ENCODE measurements around the gene TMEM44.

DNA sequence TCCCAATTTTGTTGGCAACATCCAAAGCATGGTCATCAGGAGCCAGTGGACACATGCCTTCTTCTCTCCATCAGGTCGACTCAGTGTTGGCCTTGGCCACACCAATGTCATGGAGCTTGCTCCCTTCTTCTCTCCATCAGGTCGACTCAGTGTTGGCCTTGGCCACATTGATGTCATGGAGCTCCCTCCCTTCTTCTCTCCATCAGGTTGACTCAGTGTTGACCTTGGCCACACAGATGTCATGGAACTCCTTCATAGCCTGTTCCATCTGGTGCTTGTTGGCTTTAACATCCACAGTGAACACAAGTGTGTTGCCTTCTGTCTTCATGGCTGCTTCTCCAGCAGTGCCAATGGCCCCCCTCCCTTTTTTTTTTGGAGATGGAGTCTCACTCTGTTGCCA lies 70.2 kb downstream of the TMEM44 start:
- no peak for TF ChIP-seq JUN (CRISPR knock-in tag; IDR thresholded peaks at IDR 0.05)
- TF ChIP-seq CREM (CRISPR knock-in tag; IDR thresholded peaks at IDR 0.05), result no peak
- TF ChIP-seq SP1 (CRISPR knock-in tag; conservative IDR thresholded peaks at IDR 0.05), result no peak
- TF ChIP-seq, protein P1, sequence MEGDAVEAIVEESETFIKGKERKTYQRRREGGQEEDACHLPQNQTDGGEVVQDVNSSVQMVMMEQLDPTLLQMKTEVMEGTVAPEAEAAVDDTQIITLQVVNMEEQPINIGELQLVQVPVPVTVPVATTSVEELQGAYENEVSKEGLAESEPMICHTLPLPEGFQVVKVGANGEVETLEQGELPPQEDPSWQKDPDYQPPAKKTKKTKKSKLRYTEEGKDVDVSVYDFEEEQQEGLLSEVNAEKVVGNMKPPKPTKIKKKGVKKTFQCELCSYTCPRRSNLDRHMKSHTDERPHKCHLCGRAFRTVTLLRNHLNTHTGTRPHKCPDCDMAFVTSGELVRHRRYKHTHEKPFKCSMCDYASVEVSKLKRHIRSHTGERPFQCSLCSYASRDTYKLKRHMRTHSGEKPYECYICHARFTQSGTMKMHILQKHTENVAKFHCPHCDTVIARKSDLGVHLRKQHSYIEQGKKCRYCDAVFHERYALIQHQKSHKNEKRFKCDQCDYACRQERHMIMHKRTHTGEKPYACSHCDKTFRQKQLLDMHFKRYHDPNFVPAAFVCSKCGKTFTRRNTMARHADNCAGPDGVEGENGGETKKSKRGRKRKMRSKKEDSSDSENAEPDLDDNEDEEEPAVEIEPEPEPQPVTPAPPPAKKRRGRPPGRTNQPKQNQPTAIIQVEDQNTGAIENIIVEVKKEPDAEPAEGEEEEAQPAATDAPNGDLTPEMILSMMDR (IDR thresholded peaks at IDR 0.05), result no peak
- TF ChIP-seq, protein P2, sequence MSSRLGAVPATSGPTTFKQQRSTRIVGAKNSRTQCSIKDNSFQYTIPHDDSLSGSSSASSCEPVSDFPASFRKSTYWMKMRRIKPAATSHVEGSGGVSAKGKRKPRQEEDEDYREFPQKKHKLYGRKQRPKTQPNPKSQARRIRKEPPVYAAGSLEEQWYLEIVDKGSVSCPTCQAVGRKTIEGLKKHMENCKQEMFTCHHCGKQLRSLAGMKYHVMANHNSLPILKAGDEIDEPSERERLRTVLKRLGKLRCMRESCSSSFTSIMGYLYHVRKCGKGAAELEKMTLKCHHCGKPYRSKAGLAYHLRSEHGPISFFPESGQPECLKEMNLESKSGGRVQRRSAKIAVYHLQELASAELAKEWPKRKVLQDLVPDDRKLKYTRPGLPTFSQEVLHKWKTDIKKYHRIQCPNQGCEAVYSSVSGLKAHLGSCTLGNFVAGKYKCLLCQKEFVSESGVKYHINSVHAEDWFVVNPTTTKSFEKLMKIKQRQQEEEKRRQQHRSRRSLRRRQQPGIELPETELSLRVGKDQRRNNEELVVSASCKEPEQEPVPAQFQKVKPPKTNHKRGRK (CRISPR knock-in tag; IDR thresholded peaks at IDR 0.05; ENCODE audit: borderline replicate concordance), result no peak
- TF ChIP-seq, protein P3, sequence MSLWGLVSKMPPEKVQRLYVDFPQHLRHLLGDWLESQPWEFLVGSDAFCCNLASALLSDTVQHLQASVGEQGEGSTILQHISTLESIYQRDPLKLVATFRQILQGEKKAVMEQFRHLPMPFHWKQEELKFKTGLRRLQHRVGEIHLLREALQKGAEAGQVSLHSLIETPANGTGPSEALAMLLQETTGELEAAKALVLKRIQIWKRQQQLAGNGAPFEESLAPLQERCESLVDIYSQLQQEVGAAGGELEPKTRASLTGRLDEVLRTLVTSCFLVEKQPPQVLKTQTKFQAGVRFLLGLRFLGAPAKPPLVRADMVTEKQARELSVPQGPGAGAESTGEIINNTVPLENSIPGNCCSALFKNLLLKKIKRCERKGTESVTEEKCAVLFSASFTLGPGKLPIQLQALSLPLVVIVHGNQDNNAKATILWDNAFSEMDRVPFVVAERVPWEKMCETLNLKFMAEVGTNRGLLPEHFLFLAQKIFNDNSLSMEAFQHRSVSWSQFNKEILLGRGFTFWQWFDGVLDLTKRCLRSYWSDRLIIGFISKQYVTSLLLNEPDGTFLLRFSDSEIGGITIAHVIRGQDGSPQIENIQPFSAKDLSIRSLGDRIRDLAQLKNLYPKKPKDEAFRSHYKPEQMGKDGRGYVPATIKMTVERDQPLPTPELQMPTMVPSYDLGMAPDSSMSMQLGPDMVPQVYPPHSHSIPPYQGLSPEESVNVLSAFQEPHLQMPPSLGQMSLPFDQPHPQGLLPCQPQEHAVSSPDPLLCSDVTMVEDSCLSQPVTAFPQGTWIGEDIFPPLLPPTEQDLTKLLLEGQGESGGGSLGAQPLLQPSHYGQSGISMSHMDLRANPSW (CRISPR knock-in tag; conservative IDR thresholded peaks at IDR 0.05; ENCODE audit: low read depth), result no peak
- TF ChIP-seq, protein P4, sequence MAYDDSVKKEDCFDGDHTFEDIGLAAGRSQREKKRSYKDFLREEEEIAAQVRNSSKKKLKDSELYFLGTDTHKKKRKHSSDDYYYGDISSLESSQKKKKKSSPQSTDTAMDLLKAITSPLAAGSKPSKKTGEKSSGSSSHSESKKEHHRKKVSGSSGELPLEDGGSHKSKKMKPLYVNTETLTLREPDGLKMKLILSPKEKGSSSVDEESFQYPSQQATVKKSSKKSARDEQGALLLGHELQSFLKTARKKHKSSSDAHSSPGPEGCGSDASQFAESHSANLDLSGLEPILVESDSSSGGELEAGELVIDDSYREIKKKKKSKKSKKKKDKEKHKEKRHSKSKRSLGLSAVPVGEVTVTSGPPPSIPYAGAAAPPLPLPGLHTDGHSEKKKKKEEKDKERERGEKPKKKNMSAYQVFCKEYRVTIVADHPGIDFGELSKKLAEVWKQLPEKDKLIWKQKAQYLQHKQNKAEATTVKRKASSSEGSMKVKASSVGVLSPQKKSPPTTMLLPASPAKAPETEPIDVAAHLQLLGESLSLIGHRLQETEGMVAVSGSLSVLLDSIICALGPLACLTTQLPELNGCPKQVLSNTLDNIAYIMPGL (CRISPR knock-in tag; IDR thresholded peaks at IDR 0.05), result no peak
- TF ChIP-seq TEAD4 (CRISPR knock-in tag; IDR thresholded peaks at IDR 0.05), result no peak
- TF ChIP-seq IRF2 (CRISPR knock-in tag; IDR thresholded peaks at IDR 0.05; ENCODE audit: borderline replicate concordance, low read depth), result no peak

All from WTC11 (cell line).